ENCODE measurements around the gene FUS. TPM values are rescaled to one million over a fixed set of nuclear protein-coding genes. Genes with fewer than 3 reads are reported as not detected.
"Not testable (repeated sequence)": the region's sequence is repeated elsewhere in the genome, so short reads cannot be mapped to it uniquely, and the experiment has no call there.

FUS gene
- polyA plus RNA-seq, 1 donor, result 928 TPM

DNA sequence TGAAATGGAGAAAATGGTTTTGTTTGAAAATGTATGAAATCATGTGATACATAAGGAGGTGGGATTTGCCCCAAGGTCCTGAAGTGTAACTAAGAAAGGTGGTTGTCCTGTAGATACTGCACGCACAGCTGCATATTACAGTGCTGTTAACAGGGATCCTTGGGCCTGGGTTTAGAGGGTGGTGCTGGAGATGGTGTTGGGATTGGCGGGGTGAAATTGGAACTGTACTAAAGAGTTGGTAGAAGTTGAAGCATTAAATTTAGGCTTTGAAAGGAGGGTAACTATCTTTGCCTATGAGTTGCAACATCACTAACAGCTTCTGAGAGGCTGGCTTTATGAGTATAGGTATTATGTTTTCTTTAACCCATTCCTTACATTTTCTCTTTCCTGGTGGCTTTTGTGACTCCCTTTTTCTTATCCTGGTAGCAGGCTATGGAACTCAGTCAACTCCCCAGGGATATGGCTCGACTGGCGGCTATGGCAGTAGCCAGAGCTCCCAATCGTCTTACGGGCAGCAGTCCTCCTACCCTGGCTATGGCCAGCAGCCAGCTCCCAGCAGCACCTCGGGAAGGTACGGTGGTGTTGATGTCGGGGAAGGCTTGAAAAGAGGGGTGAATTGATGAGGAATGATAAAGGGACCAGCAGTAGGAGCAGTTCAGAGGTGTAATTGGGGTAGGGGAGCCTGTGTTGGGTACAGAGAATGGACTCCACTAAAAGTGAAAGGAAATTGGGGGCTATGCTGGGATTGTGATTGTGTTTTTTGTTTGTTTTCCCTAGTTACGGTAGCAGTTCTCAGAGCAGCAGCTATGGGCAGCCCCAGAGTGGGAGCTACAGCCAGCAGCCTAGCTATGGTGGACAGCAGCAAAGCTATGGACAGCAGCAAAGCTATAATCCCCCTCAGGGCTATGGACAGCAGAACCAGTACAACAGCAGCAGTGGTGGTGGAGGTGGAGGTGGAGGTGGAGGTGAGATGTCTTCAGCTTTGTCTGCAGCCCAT, 3.8 kb downstream of the FUS start:
- DNase-seq, result no peak

DNA sequence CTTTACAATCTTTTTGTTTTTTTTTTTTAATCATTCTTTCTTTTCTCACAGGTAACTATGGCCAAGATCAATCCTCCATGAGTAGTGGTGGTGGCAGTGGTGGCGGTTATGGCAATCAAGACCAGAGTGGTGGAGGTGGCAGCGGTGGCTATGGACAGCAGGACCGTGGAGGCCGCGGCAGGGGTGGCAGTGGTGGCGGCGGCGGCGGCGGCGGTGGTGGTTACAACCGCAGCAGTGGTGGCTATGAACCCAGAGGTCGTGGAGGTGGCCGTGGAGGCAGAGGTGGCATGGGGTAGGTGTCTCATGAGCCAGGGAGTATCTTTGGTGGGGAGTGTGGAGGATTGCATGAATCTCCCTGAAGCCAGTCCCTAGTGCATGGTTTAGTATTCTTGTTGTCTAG, 4.9 kb downstream of the FUS start:
- no peak for DNase-seq

DNA sequence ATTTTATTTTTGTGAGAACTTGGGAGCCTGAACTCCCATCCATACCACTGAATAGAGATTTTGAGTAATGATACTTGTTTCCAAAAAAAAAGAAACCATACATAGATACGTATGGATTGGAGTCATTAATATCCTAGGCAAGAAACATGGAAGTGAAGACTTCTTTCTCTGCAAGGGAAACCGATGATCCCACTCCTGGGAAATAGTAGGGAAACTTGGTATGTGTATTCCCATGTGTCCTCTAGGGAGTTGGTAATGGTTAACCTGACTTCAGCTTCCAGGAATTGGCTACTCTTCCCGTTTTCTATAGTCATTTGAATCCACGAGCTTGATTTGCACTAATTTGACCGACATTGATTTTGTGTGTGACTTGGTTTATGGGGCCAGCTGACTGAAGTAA, 5.4 kb downstream of the FUS start:
- no peak for DNase-seq

DNA sequence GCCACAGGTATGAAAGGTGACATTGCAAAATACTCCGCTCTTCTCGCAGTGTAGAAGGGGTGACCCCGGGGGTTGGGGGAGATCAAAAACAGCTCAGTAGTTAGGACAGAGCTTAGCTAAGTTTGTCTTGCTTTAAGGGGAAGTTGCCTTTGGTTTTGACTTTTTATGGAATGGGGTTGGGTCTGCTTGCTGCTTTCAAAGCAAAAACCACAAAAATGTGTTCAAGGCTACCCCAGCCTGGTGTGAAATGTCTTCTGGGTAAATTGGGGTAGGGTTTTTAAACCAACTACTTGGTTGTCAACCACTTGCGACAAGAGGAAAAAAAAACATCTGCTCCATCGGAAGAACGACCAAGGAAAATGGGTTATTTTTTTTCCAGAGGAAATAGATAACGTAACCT, 6.2 kb downstream of the FUS start:
- no peak for DNase-seq

DNA sequence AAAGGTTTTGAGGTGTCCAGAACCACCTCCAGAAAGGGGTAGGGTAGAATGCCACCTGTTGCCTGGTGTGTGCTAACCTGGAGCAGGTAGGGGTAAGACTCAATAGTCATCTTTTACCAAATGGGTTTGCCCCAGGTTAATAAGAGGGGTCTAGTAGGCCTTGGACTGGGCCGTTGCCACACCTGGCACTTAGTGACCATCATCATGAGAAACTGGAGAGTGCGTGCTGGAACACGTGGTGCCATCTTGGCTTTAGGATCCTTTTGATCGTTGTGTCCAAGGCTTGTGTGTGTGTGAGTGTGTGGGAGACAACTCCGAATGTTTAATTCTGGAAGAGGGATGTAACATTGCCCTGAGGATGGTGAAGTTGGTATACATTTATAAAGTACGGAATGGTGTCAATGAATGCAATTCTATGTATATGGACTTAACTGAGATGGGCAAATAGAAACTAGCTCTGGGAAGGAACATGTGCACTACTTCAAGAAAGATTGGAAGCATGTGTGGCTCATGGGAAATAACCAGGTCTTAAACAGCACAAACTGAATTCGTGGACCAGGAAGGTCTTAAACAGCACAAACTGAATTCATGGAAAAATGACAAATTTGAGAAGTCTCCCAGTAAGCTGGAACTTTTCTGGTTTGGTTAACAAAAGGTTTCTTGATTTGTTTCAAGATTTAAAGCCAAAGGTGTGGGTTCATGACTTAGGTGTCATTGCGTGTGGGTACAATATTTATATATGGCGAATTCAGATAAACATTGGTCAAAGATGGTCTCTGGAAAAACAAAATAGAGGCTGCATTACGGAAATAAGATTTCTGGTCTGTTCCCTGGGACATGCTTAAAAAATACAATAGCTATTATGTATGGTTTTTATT, 7.2 kb downstream of the FUS start:
- no peak for DNase-seq

DNA sequence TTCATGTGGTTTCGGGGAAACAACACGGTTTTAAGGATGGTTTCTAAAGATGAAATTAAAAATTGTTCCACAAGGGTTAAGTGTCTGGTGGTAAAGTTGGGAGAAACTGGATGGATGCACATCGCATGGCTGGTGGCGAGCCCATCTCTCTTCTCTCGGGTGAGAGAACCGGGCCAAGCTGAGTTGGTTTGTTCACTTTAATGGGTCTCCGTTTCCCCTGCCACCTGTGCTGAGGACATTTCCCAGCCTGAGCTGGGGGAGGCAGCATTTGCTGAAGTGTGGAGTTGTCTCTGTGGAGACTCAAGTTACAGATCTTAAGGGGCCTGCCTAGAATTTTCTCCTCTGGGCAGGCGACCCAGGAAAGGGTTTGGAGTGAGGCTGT, 7.9 kb downstream of the FUS start:
- DNase-seq, result no peak

DNA sequence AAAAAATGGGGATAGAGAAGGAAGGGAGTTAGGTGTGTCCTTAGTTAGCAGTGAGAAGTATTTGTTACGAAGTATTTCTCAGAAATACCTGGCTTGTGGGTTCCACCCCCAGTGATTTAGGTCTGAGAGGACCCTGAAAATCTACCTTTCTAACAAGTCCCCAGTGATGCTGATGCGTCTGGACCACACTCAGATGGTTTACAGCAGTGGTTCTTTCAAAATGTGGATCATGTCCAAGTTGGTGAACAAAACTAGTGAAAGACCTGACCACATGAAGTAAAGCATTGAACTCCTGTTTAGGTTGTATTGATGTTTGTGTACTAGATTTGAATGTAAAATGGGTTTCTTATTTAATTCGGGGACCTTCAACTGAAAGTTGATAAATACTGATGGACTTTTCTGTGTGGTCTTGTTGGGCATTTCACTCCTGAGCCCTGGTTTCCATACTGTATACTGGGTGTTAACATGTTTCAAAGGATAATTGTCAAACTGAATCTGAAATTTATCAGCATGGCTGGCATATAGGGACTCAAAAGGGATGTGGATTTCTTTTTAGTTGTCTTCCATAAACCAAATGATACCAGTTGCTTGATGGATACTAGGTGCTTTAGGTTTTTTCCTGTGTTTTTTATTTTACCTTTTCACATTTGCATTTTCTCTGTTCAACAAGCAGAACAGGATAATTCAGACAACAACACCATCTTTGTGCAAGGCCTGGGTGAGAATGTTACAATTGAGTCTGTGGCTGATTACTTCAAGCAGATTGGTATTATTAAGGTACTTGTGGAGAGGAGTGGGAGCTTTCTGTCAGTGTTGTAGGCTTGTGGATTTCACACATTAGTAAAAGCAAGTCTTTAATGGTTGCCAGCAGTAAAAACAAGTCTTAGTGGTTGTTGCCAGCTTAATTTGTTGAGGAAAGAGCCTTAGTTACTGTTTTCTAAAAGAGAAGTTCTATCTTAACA, 8.8 kb downstream of the FUS start:
- DNase-seq, result no peak

DNA sequence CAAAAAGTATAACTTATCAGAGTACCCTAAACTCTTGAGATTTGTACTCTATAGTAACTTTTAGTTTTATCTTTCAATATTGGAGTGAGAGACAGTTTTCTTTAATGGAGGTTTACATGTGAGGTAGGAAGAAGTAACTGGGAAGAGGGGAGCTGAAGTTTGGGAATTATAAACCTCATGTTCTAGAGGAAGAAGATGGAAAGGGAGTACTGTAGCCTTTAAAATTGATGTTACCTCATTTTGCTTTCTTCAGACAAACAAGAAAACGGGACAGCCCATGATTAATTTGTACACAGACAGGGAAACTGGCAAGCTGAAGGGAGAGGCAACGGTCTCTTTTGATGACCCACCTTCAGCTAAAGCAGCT, 9.5 kb downstream of the FUS start:
- no peak for DNase-seq

DNA sequence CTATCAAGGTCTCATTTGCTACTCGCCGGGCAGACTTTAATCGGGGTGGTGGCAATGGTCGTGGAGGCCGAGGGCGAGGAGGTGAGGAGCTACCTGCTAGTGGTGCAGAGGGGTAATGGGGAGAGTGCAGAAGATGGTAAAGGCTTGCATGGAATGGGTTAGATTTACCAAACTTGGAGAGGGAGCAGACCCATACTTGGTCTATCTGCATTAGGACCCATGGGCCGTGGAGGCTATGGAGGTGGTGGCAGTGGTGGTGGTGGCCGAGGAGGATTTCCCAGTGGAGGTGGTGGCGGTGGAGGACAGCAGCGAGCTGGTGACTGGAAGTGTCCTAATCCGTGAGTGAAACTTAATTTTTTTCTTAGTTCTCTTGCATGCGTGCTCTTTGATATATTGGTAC, 10.1 kb downstream of the FUS start:
- no peak for DNase-seq

DNA sequence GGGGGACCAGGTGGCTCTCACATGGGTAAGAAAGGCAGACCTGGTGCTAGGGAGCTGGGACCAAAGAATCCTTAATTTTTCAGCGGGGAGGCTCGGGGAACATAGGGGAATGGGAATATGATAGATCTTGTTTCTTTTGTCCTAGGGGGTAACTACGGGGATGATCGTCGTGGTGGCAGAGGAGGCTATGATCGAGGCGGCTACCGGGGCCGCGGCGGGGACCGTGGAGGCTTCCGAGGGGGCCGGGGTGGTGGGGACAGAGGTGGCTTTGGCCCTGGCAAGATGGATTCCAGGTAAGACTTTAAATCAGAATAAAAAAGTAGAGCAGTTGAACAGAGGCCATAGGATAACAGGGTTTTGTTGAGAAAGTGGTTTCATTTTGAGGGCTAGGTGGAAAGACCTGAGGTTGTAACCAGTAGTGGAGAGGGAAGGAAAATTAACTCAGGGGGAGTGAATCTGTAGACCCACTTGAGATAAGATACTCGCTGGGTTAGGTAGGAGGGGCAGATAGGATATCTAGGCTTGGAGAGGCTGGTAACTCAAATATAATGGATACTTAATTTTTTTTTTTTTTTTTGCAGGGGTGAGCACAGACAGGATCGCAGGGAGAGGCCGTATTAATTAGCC, 11.0 kb downstream of the FUS start:
- DNase-seq, result no peak

DNA sequence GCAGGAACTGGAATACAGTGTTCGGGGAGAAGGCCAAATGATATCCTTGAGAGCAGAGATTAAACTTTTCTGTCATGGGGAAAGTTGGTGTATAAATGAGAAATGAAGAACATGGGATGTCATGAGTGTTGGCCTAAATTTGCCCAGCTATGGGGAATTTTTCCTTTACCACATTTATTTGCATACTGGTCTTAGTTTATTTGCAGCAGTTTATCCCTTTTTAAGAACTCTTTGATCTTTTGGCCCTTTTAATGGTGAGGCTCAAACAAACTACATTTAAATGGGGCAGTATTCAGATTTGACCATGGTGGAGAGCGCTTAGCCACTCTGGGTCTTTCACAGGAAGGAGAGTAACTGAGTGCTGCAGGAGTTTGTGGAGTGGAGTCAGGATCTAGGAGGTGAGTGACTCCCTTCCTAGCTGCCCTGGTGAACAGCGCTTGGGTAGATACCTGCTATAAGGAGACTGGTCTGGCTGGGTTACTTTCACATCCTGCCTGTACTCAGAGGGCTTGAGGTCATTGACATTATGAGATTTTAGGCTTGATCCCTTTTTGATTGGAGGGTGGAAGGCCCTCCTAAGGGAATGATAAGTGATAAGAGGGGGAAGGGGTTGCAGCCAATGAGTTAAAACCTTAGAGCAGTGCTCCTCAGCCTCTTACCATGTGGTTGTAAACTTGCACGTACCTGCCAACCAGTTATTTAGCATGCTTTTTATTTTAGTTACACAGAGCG, 11.9 kb downstream of the FUS start:
- no peak for DNase-seq

DNA sequence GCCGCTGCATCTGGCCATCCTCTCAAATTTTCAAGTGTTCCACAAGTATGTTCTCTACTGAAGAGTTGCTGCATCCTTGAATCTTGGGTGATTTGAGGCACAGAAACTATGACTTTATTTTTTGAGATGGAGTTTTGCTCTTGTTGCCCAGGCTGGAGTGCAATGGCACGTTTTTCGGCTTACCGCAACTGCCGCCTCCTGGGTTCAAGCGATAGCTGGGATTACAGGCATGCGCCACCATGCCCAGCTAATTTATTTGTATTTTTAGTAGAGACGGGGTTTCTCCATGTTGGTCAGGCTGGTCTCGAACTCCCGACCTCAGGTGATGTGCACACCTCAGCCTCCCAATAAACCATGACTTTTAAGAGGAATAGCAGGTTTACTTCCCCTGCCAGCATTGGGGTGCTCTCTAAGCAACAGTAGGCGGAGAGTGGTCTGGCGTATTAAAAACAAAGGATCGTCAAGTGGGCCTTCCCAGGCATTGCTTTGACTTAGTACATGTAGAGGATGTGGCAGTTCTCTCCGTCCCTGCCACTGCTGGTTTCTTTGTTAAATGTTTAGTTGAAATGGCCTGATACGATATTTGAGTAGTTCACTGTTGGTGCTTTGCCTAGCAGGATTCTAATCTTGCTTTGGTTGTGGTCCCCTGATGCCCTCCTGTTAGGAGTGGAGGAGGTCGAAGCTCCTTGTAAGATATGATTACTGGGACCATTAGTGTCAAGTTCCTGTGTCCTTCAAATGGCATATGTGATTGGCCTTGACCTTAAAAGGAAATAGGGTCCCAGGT, 13.1 kb downstream of the FUS start:
- no peak for DNase-seq

DNA sequence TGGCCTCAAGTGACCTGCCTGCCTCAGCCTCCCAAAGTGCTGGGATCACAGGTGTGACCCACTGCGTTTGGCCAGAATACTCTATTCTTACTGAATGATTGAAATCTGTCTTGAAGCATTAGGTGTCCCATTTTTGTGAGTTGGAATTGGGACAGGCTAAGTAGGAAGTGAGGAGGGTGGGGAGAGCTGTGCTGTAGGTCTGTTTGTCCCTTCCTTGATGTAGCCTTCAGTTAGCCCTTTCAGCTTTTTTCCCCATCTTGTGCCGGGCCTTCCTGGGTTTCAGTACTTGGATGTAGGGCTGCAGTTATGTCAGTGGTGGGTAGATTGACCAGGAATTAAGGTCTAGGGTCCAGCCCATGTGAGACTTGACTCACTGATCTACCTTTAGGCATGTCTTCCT, 13.9 kb downstream of the FUS start:
- no peak for DNase-seq

DNA sequence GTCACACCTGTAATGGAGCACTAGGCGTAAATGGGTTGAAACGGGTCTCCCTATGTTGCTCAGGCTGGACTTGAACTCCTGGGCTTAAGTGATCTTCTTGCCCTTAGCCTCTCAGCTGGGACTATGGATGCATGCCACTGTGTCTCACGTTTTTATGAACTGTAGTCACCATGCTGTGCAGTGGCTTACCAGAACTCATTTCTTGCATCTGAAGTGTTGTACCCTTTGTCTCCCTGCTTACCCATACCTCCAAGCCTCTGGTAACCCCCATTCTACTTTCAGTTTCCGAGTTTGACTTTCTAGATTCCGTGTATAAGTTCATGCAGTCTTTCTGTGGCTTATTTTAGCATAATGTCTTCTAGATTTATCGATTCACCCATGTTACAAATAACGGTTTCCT, 15.0 kb downstream of the FUS start:
- DNase-seq, result no peak

DNA sequence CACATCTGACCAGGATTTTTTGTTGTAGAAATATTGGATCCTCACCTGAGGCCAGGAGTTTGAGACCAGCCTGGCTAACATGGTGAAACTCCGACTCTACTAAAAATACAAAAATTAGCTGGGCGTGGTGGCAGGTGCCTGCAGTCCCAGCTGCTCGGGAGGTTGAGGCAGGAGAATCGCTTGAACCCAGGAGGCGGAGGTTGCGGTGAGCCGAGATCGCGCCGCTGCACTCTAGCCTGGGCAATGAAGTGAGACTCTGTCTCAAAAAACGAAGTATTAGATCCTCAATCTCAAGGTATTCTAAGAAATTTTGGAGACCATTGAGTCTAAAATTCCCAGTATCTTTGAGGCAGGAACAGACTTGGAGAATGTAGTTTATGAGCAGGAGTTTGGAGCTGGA, 15.9 kb downstream of the FUS start:
- not testable (repeated sequence) for DNase-seq

DNA sequence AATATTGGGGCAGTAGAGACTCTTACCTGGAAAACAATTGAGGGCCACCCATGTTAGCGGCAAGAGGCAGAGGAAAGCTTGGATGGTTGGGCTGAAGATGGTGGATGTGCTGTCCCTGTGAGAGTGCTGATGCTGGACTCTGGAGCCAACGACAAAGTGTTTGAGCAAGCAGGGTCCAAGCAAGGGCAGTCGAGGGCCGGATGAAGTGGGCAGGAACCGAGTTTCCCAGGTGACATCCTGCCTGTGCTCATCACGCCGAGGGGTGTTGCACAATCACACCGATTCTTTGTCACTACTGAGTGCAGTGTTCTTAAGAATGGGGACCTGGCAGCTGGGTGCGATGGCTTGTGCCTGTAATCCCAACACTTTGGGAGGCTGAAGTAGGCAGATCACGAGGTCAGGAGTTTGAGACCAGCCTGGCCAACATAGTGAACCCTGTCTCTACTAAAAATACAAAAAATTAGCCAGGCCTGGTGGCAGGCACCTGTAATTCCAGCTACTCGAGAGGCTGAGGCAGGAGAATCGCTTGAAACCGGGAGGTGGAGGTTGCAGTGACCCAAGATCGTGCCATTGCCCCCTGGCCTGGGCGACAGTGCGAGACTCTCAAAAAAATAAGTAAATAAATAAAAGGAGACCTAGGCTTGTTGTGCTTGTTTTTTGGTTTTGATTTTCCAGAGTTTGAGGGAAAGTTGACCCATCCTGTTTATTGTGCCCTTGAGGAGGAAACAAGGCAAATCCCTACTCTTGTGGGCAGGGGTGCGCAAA, 16.6 kb downstream of the FUS start:
- no peak for DNase-seq

DNA sequence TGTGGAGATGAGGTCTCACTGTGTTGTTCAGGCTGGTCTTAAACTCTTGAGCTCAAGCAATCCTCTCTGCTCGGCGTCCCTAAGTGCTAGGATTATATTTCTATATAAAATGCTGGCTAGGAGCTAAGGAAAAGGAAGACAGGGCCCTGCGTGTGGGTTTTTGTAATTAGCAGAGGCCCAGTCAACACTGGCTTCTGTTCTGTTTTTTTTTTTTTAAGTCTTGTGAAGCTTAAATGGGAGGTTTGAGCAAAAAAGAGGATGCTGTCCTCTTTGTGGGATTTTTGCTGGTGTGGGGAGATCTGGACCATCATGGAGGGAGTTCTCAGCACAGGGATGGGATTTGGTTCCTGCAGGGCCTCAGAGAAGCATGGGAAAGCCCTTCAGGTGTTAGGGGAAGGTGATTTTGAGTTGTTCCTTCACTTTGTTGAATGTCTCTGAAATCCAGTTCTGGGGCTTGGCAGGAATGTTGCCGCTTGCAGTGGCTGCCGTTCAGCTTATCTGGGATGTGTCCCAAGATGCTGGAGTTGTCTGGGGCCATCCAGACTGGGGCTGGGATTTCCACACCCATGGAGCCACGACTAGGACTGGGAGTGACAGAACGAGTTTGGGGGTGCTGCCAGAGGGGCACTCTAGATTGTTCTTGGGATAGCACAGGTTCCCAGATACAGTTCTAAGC, 18.4 kb downstream of the FUS start:
- no peak for DNase-seq

DNA sequence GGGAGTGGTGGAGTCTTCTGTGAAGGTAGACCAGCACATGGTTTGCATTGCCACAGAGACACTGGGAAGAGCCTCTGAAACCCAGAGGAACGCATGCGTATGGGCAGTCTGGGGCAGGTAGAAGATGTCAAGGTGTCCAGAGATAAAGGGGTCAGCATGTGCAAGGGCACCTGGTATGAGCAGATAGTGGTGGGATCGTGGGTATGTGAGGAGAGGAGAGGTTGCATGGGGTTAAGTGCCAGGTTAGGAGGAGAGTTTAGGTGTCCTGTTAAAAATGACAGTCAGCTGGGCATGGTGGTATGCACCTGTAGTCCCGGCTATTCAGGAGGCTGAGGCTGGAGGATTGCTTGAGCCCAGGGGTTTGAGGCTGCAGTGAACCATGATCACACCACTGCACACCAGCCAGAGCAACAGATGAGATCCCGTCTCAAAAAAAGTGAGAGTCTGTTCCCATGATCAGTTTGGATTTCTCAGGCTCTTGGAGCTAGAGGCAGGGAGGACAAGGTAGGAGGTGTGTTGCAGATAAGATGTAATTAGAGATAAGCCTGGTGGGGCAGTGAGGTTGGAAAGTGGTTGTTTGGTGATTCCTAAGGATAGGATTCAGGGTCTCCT, 19.6 kb downstream of the FUS start:
- no peak for DNase-seq
